ENCODE results near the gene FOXC1. TPM values are rescaled to one million over a fixed set of nuclear protein-coding genes. Genes with fewer than 3 reads are reported as not detected.

Gene FOXC1
- total RNA-seq, 1 donor from 2014 or later: 0.45 TPM

DNA sequence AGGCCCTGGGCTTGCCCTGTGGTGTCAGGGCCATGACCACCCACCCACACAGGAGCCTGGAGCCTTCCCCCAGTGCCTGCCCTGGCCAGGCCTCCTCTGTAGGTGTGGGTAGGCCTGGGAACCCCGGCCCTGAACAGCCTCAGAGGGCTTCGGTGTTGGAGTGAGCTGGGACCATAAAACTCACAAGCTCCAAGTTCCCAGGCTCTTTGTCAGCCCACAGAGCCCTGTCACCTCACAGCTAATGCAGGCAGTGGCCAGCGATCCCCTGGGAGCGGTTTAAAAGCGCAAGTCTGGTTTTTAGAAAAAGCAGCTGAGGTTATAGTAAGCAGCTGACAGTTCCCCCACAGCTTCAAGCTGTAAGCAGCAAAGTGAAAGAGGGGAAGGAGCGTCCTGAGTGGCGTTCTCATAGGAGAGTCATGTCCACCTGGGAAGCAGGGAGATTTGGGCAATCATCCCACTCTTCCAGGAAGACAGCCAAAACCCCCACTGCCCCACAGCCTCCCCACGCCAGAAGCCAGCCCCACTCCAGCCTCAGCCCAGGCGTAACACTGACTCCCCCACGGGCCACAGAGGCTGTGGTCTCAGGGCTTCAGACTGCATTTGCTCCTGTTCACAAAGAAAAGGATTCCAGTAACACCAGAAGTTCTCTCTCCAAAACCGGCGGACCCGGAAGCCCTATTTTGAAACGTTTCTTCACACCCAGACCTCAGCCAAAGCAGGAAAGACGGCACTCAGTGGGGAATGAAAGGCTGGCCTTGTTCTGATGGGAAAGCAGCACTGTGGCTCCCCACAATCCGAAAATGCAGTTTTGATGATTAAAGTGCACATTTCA, 34.3 kb upstream of the FOXC1 start:
- peak overlapping the region; percentile 47 for H3K4me3 Mint-ChIP-seq
- no peak for DNase-seq (ENCODE audit: low spot score)
- no peak overlapping the region for H3K4me3 ChIP-seq
- peaks cover 6% of the 10 kb centered on the region for H3F3A ChIP-seq (ENCODE audit: low read depth)
- H3K27ac ChIP-seq: no peak overlapping the region
- H3K4me1 Mint-ChIP-seq: peaks cover 45% of the 10 kb centered on the region
- peak overlapping the region; percentile 92 for H3K27ac Mint-ChIP-seq
- no peaks in the 10 kb centered on the region for H3K36me3 ChIP-seq
- H3K4me2 ChIP-seq: peak overlapping the region; percentile 2
- H4K20me1 ChIP-seq (ENCODE audit: low read depth): no peaks in the 10 kb centered on the region
- H2AFZ ChIP-seq (replicated peaks): peak overlapping the region; percentile 27
- no peaks in the 10 kb centered on the region for H3K36me3 Mint-ChIP-seq
- H3K9me3 Mint-ChIP-seq: peaks cover 16% of the 10 kb centered on the region
- H3K27me3 Mint-ChIP-seq (ENCODE audit: insufficient read depth, low read depth): peaks cover 4% of the 10 kb centered on the region
- H3K4me1 ChIP-seq: peaks cover 15% of the 10 kb centered on the region
- TF ChIP-seq EZH2phosphoT487 (IDR thresholded peaks at IDR 0.05): no peak
- TF ChIP-seq EZH2 (IDR thresholded peaks at IDR 0.05): no peak
- TF ChIP-seq, protein P1, sequence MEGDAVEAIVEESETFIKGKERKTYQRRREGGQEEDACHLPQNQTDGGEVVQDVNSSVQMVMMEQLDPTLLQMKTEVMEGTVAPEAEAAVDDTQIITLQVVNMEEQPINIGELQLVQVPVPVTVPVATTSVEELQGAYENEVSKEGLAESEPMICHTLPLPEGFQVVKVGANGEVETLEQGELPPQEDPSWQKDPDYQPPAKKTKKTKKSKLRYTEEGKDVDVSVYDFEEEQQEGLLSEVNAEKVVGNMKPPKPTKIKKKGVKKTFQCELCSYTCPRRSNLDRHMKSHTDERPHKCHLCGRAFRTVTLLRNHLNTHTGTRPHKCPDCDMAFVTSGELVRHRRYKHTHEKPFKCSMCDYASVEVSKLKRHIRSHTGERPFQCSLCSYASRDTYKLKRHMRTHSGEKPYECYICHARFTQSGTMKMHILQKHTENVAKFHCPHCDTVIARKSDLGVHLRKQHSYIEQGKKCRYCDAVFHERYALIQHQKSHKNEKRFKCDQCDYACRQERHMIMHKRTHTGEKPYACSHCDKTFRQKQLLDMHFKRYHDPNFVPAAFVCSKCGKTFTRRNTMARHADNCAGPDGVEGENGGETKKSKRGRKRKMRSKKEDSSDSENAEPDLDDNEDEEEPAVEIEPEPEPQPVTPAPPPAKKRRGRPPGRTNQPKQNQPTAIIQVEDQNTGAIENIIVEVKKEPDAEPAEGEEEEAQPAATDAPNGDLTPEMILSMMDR (IDR thresholded peaks at IDR 0.05): no peak
- no peaks in the 10 kb centered on the region for H3K79me2 ChIP-seq (ENCODE audit: low read depth)
- H3K27me3 ChIP-seq: no peaks in the 10 kb centered on the region
- H3K9me3 ChIP-seq (ENCODE audit: low read depth): no peaks in the 10 kb centered on the region
- no peak overlapping the region for H3K9ac ChIP-seq

DNA sequence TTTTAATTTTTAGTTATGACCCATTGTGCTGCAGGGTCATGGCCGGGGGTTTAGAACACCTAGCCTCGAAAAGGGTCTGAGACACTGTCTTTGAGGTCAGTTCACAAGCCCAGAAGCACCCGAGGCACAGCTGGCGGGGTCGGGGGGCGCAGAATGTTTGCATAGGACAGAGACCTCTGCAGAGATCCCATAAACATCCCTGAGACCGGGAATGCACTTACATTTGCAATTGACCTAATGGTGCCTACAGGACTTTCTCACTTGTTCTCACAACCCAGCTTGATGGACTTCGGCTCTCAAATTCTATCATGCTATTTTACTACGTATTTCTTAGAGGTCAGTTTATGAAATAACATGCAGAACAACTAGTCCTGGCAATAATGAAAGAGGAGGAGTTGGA, 33.5 kb upstream of the FOXC1 start:
- DNase-seq (ENCODE audit: low spot score): no peak
- H3K27ac ChIP-seq: no peak overlapping the region

DNA sequence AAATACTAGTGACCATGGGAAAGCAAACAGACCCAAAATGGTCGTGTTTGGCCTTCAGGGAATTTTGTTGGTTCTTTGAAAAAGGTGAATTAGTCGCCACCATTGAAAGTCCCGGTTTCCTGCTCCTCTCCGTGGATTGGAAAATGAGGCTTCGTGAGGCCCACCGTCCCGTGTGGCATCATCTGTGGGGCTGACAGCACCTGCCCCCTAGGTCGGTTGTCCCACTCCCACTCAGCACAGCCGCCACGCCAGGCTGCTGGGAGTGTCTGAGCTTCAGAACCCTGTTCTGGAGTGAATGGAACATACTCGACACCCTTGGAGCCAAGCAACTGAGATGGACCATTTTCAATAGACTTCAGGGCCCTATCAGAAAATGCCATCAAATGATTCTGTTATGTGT, 33.0 kb upstream of the FOXC1 start:
- no peak for TF ChIP-seq EZH2 (IDR thresholded peaks at IDR 0.05)
- TF ChIP-seq, protein P1 (IDR thresholded peaks at IDR 0.05): no peak
- no peak for TF ChIP-seq EZH2phosphoT487 (IDR thresholded peaks at IDR 0.05)
- Mint-ChIP-seq H3K4me3 (no peak overlapping the region), H3K9me3 (peaks cover 6% of the 10 kb centered on the region), H3K27me3 (ENCODE audit: insufficient read depth, low read depth) (peaks cover 4% of the 10 kb centered on the region), H3K36me3 (no peaks in the 10 kb centered on the region), H3K4me1 (peaks cover 49% of the 10 kb centered on the region), H3K27ac (no peak overlapping the region)
- H3K27me3 ChIP-seq: no peaks in the 10 kb centered on the region
- no peak overlapping the region for H3K4me3 ChIP-seq
- no peaks in the 10 kb centered on the region for H3K79me2 ChIP-seq (ENCODE audit: low read depth)
- no peak overlapping the region for H3K9ac ChIP-seq
- H3K36me3 ChIP-seq: no peaks in the 10 kb centered on the region
- H3K27ac ChIP-seq: no peak overlapping the region
- no peaks in the 10 kb centered on the region for H3K9me3 ChIP-seq (ENCODE audit: low read depth)
- H3K4me2 ChIP-seq: no peak overlapping the region
- H4K20me1 ChIP-seq (ENCODE audit: low read depth): no peaks in the 10 kb centered on the region
- H3K4me1 ChIP-seq: peaks cover 15% of the 10 kb centered on the region
- peaks cover 6% of the 10 kb centered on the region for H3F3A ChIP-seq (ENCODE audit: low read depth)
- DNase-seq (ENCODE audit: low spot score): no peak
- no peak overlapping the region for H2AFZ ChIP-seq (replicated peaks)

More for the DNA sequence above, 33.5 kb upstream of the FOXC1 start:
- Histone ChIP-seq H3F3A (ENCODE audit: low read depth) (peaks cover 6% of the 10 kb centered on the region), H3K4me3 (no peak overlapping the region), H3K27me3 (no peaks in the 10 kb centered on the region), H3K79me2 (ENCODE audit: low read depth) (no peaks in the 10 kb centered on the region), H3K9me3 (ENCODE audit: low read depth) (no peaks in the 10 kb centered on the region), H3K9ac (no peak overlapping the region), H3K4me2 (no peak overlapping the region), H3K4me1 (peaks cover 15% of the 10 kb centered on the region), H2AFZ (replicated peaks) (no peak overlapping the region), H4K20me1 (ENCODE audit: low read depth) (no peaks in the 10 kb centered on the region), H3K36me3 (no peaks in the 10 kb centered on the region)
- Mint-ChIP-seq H3K4me1 (peaks cover 46% of the 10 kb centered on the region), H3K27me3 (ENCODE audit: insufficient read depth, low read depth) (peaks cover 4% of the 10 kb centered on the region), H3K4me3 (peak overlapping the region; percentile 15), H3K36me3 (no peaks in the 10 kb centered on the region), H3K9me3 (peaks cover 10% of the 10 kb centered on the region), H3K27ac (peak overlapping the region; percentile 92)
- no peak for TF ChIP-seq EZH2phosphoT487 (IDR thresholded peaks at IDR 0.05)

DNA sequence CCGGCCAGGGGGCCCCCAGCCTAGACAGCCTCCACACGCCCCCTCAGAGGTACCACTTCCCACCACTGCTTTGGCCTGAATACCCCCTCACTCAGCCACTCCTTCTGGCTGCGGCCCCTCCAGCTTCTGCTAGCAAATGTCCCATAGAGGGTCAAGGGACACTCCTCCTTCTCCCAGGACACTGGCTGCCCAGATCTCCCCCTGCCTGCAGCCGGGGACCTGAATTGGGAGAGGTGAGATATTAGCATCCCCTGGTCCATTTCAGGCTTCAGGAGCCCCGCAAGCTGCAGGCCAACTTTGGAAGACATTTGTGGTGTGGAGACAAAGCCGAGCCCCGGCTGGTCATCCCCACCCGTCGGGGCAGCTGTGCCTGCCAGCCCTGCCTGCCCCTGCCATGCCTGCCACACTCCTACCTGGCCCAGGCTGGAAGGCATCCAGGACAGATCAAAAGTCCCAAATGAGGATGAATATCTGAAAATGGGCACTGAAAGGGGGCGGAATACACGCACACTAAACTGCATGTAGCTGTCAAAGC, 32.5 kb upstream of the FOXC1 start:
- H3K4me3 Mint-ChIP-seq: no peak overlapping the region
- no peak overlapping the region for H3K27ac Mint-ChIP-seq
- no peaks in the 10 kb centered on the region for H3K9me3 ChIP-seq (ENCODE audit: low read depth)
- peaks cover 49% of the 10 kb centered on the region for H3K4me1 Mint-ChIP-seq
- H3K27me3 Mint-ChIP-seq (ENCODE audit: insufficient read depth, low read depth): peaks cover 4% of the 10 kb centered on the region
- no peak for DNase-seq (ENCODE audit: low spot score)
- no peaks in the 10 kb centered on the region for H3K79me2 ChIP-seq (ENCODE audit: low read depth)
- no peak overlapping the region for H3K27ac ChIP-seq
- no peak for TF ChIP-seq EZH2 (IDR thresholded peaks at IDR 0.05)
- TF ChIP-seq EZH2phosphoT487 (IDR thresholded peaks at IDR 0.05): no peak
- TF ChIP-seq, protein P1 (IDR thresholded peaks at IDR 0.05): no peak
- H2AFZ ChIP-seq (replicated peaks): no peak overlapping the region
- H3K4me3 ChIP-seq: no peak overlapping the region
- H3K9ac ChIP-seq: no peak overlapping the region
- peaks cover 2% of the 10 kb centered on the region for H3K9me3 Mint-ChIP-seq
- H3K4me2 ChIP-seq: no peak overlapping the region
- no peaks in the 10 kb centered on the region for H3K36me3 Mint-ChIP-seq
- peaks cover 15% of the 10 kb centered on the region for H3K4me1 ChIP-seq
- H3K27me3 ChIP-seq: no peaks in the 10 kb centered on the region
- H4K20me1 ChIP-seq (ENCODE audit: low read depth): no peaks in the 10 kb centered on the region
- no peaks in the 10 kb centered on the region for H3K36me3 ChIP-seq
- peaks cover 6% of the 10 kb centered on the region for H3F3A ChIP-seq (ENCODE audit: low read depth)

Data from neural progenitor cell (in vitro differentiated cells).